Measurements from ENCODE around the gene VSNL1.
"Not testable (repeated sequence)": the region's sequence is repeated elsewhere in the genome, so short reads cannot be mapped to it uniquely, and the experiment has no call there.

The VSNL1 gene

DNA sequence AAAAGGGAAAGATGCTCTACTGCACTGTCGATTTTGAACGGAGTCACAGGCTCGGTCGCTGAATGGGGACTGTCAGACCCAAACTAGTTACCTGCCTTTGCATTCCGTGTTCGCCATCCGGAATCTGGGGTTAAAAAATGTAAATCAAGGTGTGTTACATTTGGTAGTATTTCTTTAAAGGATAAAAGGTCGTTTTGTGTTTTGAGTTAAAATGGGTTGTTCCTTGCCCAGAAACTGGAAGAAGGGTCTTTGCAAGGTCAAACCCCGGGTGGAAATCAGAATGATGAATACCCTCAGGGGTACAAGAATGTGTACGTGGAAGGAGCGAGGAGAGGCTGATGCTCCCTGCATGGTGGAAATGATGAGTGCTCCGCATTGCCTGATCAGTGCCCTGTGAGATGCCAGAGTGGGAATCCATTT lies 1.0 kb downstream of the VSNL1 start:
- DNase-seq (ENCODE audit: low read depth in 2 of 2, low spot score in 1 of 2), result no peak

- no peak for DNase-seq (ENCODE audit: low read depth in 2 of 2, low spot score in 1 of 2)
Measured at GRCh38 chr2:17542471-17542870, 2.0 kb downstream of the VSNL1 start.

DNA sequence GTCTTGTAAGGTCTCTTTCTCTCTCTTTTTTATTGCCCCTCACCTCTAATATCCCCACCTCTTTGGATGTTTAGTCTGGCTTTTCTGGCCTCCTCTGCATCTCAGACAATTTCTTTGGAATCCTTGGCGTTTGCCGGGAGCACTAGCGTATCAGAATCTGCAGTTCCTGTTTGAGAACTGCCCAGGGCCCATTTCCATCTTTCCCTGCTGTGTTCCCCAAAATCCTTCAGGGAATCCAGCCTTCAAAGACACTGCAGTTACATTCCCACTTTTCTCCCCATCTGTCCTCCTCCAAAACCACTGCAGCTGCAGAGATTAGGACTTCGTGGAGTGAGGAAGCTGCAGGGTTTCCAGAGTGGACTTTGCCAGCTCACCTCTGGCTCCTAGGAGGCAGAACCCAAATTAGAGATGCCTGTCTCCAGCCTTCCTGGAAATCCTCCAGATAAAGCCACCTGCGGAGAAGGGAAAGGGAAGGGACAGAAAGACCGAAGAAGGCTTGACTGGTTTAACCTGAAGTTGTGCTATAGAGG lies 2.7 kb downstream of the VSNL1 start:
- DNase-seq (ENCODE audit: low read depth in 2 of 2, low spot score in 1 of 2), result no peak

DNA sequence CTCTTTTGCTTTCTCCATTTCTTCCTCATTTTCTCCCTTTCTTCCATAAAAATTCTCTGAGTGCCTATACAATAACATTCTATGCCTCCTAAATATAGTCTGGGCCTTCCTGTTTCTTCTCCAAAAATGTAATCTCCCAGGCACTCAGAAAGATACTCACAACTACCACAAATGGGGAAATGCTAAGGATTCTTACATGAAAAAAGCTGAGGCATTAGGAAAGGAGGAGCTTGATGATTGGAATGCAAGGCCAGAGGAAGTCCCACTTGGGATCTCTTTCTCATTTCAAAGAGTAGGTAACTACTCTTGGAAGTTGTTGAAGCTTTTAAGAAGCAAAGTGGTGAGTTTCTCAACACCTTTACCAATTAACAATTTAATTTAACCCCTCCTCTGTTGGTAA lies 3.4 kb downstream of the VSNL1 start:
- no peak for DNase-seq (ENCODE audit: low read depth in 2 of 2, low spot score in 1 of 2)

DNA sequence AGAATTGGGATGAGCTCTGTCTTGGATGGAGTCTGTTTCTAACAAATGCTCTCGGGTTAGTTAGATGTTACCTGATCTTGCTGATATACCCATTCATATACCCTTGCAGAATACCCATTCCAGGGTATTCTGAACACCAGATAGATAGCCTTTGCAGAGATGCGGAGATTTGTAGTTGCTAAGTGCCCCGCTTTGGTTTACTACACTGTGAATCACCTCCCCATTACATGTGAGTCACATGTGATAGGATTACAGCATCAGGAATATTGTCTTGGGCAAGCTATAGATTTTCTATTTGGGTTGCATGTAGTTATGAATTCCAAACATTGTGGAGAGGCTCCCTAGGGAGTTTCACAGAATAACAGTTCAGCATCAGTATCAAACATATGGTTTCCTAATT lies 3.8 kb downstream of the VSNL1 start:
- DNase-seq (ENCODE audit: low read depth in 2 of 2, low spot score in 1 of 2), result no peak

- no peak for DNase-seq (ENCODE audit: low read depth in 2 of 2, low spot score in 1 of 2)
Measured at GRCh38 chr2:17545680-17546613, 5.5 kb downstream of the VSNL1 start.

DNA sequence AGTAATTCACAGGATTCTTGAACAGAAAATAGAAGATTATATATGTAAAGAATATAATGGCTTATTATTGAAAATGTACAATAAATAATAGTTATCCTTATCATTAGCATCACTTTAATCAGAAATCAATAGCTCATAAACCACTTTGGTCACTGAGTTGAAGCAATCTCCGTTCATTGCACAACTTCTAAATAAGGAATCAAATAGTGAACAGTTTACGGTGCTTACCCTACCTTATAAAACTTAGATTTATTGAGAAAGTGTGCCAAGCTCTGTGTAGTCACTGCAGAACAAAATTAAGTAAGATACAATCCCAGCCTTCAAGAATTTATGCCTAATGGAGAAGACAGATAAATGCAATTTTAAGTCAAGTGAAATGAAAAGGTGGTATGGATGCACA lies 6.7 kb downstream of the VSNL1 start:
- no peak for DNase-seq (ENCODE audit: low read depth in 2 of 2, low spot score in 1 of 2)

DNA sequence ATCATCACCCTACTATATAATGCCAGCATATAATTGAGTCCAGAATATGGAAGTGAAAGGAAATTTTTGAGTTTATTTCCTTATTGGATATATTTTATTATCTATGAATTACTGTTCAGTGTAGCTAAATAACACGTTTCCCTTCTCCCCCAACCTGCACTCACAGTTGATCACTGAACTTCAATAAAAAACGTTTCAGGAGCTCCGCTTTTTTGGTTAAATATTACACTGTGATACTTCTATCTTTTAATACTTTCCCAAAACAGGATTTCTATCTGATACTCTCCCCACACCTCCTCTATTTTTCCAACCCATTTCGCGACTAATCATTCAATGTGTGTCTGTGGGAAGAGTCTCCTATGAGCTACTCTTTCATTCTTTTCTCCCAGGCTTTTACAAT lies 7.2 kb downstream of the VSNL1 start:
- no peak for DNase-seq (ENCODE audit: low read depth in 2 of 2, low spot score in 1 of 2)

GRCh38 chr2:17550907-17551306 lies 10.4 kb downstream of the VSNL1 start:
- no peak for DNase-seq (ENCODE audit: low read depth in 2 of 2, low spot score in 1 of 2)

GRCh38 chr2:17555150-17555549 lies 14.7 kb downstream of the VSNL1 start:
- DNase-seq (ENCODE audit: low read depth in 2 of 2, low spot score in 1 of 2), result no peak

- no peak for DNase-seq (ENCODE audit: low read depth in 2 of 2, low spot score in 1 of 2)
Measured at GRCh38 chr2:17557596-17557995, 17.1 kb downstream of the VSNL1 start.

DNA sequence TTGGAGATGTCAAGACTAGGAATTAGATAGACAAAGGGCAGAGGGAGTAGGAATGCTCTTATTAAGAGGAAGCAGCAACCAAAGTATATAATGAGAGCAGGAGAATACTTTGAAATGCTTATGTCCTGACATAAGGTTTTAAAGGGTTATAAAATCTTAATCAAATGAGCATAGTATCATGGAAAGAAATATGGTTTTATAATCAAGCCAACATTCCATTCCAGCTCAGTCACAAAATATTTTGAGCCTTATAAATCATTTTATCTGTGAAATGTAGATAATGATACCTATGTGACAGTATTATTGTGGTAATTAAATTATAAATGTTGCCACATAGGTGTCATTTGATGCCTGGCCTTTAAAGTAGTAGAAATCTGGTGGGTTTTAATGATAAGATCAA lies 17.6 kb downstream of the VSNL1 start:
- no peak for DNase-seq (ENCODE audit: low read depth in 2 of 2, low spot score in 1 of 2)

DNA sequence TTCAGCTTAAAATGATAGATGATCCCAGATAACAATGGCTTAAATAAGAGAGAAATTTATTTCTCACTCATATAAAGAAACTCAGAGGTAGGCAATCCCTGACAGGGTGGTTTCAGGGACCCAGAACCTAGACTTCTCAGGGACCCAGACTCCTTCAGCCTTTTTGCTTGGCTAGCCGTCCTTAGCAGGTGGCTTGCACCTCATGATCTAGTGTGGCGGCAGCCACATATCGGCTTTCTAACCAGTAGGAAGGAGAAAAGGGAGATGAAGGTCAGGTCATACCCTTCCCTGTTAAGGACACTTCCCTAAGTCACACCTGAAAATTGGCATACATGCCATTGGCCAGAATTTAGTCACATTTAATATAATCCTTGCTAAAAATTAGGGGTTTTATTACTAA lies 18.4 kb downstream of the VSNL1 start:
- DNase-seq (ENCODE audit: low read depth in 2 of 2, low spot score in 1 of 2), result no peak

DNA sequence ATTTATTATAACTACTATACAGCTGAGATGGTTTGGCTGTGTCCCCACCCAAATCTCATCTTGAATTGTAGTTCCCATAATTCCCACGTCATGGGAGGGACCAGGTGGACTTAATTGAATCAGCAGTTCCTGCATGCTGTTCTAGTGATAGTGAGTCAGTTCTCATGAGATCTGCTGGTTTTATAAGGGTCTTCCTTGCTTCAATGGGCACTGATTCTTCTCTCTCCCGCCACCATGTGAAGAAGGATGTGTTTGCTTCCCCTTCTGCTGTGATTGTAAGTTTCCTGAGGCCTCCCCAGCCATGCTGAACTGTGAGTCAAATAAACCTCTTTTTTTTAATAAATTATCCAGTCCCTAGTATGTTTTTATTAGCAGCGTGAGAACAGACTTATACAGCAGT lies 25.2 kb downstream of the VSNL1 start:
- not testable (repeated sequence) for DNase-seq (ENCODE audit: low read depth in 2 of 2, low spot score in 1 of 2)

- no peak for DNase-seq (ENCODE audit: low read depth in 2 of 2, low spot score in 1 of 2)
Measured at GRCh38 chr2:17571681-17572080, 31.2 kb downstream of the VSNL1 start.

DNA sequence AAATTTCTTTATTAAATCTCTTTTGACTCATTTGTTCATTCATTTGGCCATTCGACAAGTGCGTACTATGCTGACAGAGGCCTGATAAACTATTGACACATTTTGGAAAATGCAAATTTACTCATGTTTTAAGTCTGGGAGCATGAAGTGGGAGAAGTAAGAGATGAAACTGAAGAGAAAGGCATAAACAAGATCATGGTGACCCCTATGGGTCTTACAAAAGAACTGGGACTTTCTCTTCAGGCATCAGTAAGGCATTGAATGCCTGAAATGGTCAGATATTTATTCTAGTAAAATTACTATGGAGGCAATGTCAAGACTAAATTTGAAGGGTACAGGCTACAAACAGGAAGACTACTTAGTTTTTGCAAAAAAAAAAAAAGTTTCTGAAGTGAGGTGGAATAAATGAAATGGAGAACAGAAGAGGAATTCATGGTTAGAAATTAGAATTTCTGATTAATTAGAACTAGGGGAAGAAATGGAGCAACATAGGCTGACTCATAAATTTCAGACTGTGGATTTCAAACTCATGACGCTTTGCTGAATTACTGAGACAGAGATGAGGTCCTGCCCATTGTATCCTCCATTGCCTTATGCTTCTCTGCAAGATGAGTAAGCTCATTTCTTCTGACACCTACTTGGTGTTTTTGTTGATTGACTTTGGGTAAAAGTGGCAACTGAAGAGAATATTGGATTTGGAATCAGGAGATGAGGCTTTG lies 32.7 kb downstream of the VSNL1 start:
- no peak for DNase-seq (ENCODE audit: low read depth in 2 of 2, low spot score in 1 of 2)

DNA sequence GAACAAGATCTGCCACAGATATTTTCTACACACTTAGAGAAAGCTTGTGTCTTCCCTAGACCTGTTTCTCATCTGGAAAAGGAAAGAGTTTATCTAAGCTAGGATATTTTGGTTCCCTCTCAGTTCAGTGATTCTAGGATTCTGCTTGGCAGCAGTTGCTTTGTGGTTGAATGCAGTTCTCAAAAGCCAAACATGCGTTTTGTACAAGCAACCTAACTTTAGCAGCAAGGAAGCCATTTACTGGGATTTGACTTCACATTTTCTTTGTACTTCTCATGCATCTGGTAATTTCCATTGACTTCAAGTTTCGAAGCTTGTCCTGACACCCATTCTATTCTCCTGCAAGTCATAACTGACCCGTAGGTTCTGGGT lies 33.3 kb downstream of the VSNL1 start:
- DNase-seq (ENCODE audit: low read depth in 2 of 2, low spot score in 1 of 2), result no peak

GRCh38 chr2:17574406-17575073 lies 34.0 kb downstream of the VSNL1 start:
- no peak for DNase-seq (ENCODE audit: low read depth in 2 of 2, low spot score in 1 of 2)

DNA sequence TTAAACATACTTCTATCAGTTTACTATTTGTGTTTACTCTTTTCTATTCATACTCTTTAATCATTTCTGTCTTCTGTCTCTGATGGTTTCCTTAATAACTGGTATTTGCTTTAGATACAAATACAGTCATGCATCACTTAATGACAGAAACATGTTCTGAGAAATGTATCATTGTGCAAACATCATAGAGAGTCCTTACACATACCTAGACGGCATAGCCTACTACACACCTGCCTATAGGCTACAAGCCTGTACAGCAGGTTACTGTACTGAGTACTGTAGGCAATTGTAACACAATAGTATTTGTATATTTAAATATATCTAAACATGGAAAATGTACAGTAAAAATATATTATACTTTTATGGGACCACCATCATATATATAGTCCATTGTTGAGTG lies 36.3 kb downstream of the VSNL1 start:
- DNase-seq (ENCODE audit: low read depth in 2 of 2, low spot score in 1 of 2), result no peak

GRCh38 chr2:17578466-17578928 lies 38.0 kb downstream of the VSNL1 start:
- DNase-seq (ENCODE audit: low read depth in 2 of 2, low spot score in 1 of 2), result no peak

GRCh38 chr2:17579605-17580318 lies 39.3 kb downstream of the VSNL1 start:
- no peak for DNase-seq (ENCODE audit: low read depth in 2 of 2, low spot score in 1 of 2)

Measured in stimulated activated CD8-positive, alpha-beta memory T cell treated with anti-CD3 and anti-CD28 coated beads, Interleukin-4, amount 100 ng/mL, for 1 hour (primary cell).